ENCODE data around the gene MPND.

- TF ChIP-seq, protein P1, sequence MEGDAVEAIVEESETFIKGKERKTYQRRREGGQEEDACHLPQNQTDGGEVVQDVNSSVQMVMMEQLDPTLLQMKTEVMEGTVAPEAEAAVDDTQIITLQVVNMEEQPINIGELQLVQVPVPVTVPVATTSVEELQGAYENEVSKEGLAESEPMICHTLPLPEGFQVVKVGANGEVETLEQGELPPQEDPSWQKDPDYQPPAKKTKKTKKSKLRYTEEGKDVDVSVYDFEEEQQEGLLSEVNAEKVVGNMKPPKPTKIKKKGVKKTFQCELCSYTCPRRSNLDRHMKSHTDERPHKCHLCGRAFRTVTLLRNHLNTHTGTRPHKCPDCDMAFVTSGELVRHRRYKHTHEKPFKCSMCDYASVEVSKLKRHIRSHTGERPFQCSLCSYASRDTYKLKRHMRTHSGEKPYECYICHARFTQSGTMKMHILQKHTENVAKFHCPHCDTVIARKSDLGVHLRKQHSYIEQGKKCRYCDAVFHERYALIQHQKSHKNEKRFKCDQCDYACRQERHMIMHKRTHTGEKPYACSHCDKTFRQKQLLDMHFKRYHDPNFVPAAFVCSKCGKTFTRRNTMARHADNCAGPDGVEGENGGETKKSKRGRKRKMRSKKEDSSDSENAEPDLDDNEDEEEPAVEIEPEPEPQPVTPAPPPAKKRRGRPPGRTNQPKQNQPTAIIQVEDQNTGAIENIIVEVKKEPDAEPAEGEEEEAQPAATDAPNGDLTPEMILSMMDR (conservative IDR thresholded peaks at IDR 0.05 in 1 of 2, IDR thresholded peaks at IDR 0.05 in 1 of 2; ENCODE audit: extremely low read depth in 1 of 2, insufficient read depth in 1 of 2, low read depth in 1 of 2, low read length in 2 of 2): no peak
- no peak for TF ChIP-seq EZH2 (IDR thresholded peaks at IDR 0.05; ENCODE audit: borderline replicate concordance, low read length)
These were observed 48.5 kb downstream of the MPND start for GRCh38 chr19:4391701-4392483.

Measured in mammary epithelial cell (primary cell).